ENCODE measurements around the gene WT1.
A peak's percentile ranks its signal among the peaks of the same experiment; 100 is the strongest.

Gene WT1

GRCh38 chr11:32388871-32389770 is 46.2 kb downstream of the WT1 start:
- no peak for DNase-seq (ENCODE audit: low read depth)
- H3K4me3 ChIP-seq (ENCODE audit: low read length): no peak overlapping the region
- TF ChIP-seq, protein P1, sequence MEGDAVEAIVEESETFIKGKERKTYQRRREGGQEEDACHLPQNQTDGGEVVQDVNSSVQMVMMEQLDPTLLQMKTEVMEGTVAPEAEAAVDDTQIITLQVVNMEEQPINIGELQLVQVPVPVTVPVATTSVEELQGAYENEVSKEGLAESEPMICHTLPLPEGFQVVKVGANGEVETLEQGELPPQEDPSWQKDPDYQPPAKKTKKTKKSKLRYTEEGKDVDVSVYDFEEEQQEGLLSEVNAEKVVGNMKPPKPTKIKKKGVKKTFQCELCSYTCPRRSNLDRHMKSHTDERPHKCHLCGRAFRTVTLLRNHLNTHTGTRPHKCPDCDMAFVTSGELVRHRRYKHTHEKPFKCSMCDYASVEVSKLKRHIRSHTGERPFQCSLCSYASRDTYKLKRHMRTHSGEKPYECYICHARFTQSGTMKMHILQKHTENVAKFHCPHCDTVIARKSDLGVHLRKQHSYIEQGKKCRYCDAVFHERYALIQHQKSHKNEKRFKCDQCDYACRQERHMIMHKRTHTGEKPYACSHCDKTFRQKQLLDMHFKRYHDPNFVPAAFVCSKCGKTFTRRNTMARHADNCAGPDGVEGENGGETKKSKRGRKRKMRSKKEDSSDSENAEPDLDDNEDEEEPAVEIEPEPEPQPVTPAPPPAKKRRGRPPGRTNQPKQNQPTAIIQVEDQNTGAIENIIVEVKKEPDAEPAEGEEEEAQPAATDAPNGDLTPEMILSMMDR (conservative IDR thresholded peaks at IDR 0.05; ENCODE audit: low read length): no peak

DNA sequence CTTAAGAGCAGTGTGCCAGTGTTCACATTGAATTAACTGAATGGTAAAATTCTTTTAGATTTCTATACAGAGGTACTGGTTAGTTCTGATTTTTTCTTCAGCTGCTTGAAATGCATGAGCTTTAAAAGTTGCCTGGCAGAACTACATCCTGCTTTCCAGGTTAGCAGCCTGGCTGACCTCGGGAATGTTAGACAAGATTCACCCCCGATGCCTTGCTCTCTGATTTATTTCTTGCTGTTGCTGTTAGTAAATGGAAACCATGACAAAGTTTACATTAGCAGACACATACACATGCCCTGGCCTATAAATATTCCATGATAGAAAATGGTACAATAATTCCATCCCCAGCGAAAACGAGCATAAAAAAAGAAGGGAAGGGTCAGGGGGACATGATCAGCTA is 47.0 kb downstream of the WT1 start:
- H3K4me3 ChIP-seq (ENCODE audit: low read length): no peak overlapping the region
- no peak for DNase-seq (ENCODE audit: low read depth)
- TF ChIP-seq, protein P1 (conservative IDR thresholded peaks at IDR 0.05; ENCODE audit: low read length): no peak

- DNase-seq (ENCODE audit: low read depth): no peak
- TF ChIP-seq, protein P1 (conservative IDR thresholded peaks at IDR 0.05; ENCODE audit: low read length): no peak
- H3K4me3 ChIP-seq (ENCODE audit: low read length): no peak overlapping the region
Observed at GRCh38 chr11:32387411-32387810, 47.9 kb downstream of the WT1 start.

GRCh38 chr11:32386770-32387377 is 48.5 kb downstream of the WT1 start:
- no peak overlapping the region for H3K4me3 ChIP-seq (ENCODE audit: low read length)
- TF ChIP-seq, protein P1 (conservative IDR thresholded peaks at IDR 0.05; ENCODE audit: low read length): no peak
- DNase-seq (ENCODE audit: low read depth): peak; percentile 57

- peak; percentile 40 for DNase-seq (ENCODE audit: low read depth)
- no peak overlapping the region for H3K4me3 ChIP-seq (ENCODE audit: low read length)
- TF ChIP-seq, protein P1 (conservative IDR thresholded peaks at IDR 0.05; ENCODE audit: low read length): peak; percentile 74
Observed at GRCh38 chr11:32385998-32386397, 49.3 kb downstream of the WT1 start.

- TF ChIP-seq, protein P1 (conservative IDR thresholded peaks at IDR 0.05; ENCODE audit: low read length): no peak
- no peak overlapping the region for H3K4me3 ChIP-seq (ENCODE audit: low read length)
- peak; percentile 54 for DNase-seq (ENCODE audit: low read depth)
Observed at GRCh38 chr11:32382339-32383049, 52.8 kb downstream of the WT1 start.
